LNCAP (cell line): Measurements from ENCODE around the gene TSNAX.

Experiments used
- TF ChIP-seq, protein P1 (sequence below): fragments of 450-650 bp; IDR thresholded peaks from 2 replicates; pipeline ENCODE4 v1.5.1; 2017; ENCODE audit warnings: mild to moderate bottlenecking

The TSNAX gene

GRCh38 chr1:231557411-231557810, 28.9 kb downstream of the TSNAX start:
- TF ChIP-seq, protein P1, sequence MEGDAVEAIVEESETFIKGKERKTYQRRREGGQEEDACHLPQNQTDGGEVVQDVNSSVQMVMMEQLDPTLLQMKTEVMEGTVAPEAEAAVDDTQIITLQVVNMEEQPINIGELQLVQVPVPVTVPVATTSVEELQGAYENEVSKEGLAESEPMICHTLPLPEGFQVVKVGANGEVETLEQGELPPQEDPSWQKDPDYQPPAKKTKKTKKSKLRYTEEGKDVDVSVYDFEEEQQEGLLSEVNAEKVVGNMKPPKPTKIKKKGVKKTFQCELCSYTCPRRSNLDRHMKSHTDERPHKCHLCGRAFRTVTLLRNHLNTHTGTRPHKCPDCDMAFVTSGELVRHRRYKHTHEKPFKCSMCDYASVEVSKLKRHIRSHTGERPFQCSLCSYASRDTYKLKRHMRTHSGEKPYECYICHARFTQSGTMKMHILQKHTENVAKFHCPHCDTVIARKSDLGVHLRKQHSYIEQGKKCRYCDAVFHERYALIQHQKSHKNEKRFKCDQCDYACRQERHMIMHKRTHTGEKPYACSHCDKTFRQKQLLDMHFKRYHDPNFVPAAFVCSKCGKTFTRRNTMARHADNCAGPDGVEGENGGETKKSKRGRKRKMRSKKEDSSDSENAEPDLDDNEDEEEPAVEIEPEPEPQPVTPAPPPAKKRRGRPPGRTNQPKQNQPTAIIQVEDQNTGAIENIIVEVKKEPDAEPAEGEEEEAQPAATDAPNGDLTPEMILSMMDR: no peak

- TF ChIP-seq, protein P1: no peak
Observed at GRCh38 chr1:231557898-231558707, 29.6 kb downstream of the TSNAX start.

DNA sequence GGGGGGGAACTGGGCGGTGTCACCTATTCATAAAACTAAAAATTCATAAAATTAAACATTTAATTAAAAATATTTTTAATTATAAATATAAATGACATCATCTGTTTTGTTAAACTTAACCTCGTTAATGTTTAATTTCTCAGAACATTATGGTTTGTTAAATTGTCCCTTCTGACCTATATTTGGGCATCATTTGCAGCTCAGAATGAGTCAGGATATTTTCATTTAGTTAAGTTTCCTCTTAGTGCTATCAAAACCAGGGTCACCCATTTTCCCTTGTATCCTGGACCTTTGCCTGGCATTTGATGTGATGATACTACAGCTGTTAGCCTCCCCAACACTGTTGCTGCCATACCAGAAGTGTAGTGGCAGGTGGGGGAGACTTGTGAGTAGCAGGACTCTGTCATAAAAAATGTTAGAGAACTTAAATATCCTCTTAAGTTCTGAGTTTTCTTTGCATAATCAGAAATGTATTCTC, 30.3 kb downstream of the TSNAX start:
- TF ChIP-seq, protein P1: no peak

- TF ChIP-seq, protein P1: no peak
Observed at GRCh38 chr1:231561647-231562383, 33.3 kb downstream of the TSNAX start.

DNA sequence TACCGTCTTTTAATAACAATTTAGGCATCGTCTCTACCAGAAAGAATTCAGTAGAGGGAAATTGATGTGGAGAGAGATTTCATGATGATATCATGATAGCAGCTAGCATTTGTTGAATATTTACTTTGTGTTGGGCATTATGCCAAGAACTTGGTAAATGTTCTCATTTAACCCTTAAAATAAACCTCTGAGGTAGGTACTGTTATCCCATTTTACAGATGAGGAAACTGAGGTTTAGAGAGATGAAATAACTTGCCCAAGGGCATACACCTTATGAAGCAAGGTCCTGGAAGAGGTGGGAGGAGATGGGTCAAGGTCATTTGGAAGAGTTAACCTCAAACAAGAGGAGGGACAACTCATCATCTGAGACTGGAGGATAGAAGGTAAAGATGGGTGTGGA, 34.8 kb downstream of the TSNAX start:
- TF ChIP-seq, protein P1: no peak

- TF ChIP-seq, protein P1: no peak
Observed at GRCh38 chr1:231564373-231564772, 35.9 kb downstream of the TSNAX start.

- TF ChIP-seq, protein P1: no peak
Observed at GRCh38 chr1:231566496-231566895, 38.0 kb downstream of the TSNAX start.
